MG63 (cell line): Measurements from ENCODE around the gene CYP26B1. TPM values are rescaled to one million over a fixed set of nuclear protein-coding genes. Genes with fewer than 3 reads are reported as not detected.
"Not testable (repeated sequence)": the region's sequence is repeated elsewhere in the genome, so short reads cannot be mapped to it uniquely, and the experiment has no call there.

Source experiments
- DNase-seq: peaks from one replicate; pipeline ENCODE4 v3.0.0-alpha.2; 2020
- H3K27me3 ChIP-seq: fragments of 250-450 bp; sonication (Bioruptor Pico); 2 replicates; pipeline ENCODE4 v1.5.1; 2020; ENCODE audit warnings: mild to moderate bottlenecking, moderate library complexity
- H3K36me3 ChIP-seq: fragments of 250-450 bp; sonication (Bioruptor Pico); 2 replicates; pipeline ENCODE4 v1.5.1; 2020; ENCODE audit warnings: mild to moderate bottlenecking, moderate library complexity
- H3K4me3 ChIP-seq: fragments of 250-450 bp; sonication (Bioruptor Pico); 2 replicates; pipeline ENCODE4 v1.5.1; 2020; ENCODE audit warnings: mild to moderate bottlenecking, moderate library complexity
- H3K9me3 ChIP-seq: fragments of 250-450 bp; sonication (Bioruptor Pico); 2 replicates; pipeline ENCODE4 v1.5.1; 2020; ENCODE audit warnings: mild to moderate bottlenecking, moderate library complexity
- total RNA-seq: library from RNA; depleted of rRNA; stranded (reverse); fragments of >200 nt; shearing (Covaris generic); gene quantifications from 2 replicates; pipeline ENCODE4 v1.2.3, GENCODE V29; 2014; ENCODE audit warnings: low replicate concordance

CYP26B1 gene
- total RNA-seq, 1 experiment from 2014 or later: 10.6 TPM

DNA sequence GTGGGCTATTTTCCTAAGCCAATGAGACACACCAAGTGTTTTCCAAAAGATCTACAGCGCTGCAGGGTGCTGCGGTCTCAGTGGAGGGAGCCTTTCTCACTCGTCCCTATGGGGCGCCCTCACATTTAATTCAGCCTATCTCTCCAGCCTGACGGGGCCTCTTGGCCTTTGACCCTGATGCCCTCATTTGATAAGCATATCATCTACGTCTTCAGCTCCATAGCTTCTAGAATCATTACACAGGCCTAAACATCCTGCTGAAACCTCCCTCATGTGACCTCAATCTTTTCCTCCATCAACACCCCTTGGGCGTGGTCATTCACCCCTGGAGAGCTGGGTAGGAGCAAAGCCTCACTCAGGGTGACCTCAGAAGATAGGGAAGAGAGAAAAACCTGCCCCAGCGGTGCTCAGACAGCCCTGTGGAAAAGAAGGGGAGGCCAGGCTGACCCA is 57.4 kb downstream of the CYP26B1 start:
- Histone ChIP-seq H3K9me3 (no peaks in the 10 kb centered on the region), H3K27me3 (no peaks in the 10 kb centered on the region), H3K36me3 (no peaks in the 10 kb centered on the region), H3K4me3 (no peak overlapping the region)
- no peak for DNase-seq

GRCh38 chr2:72089537-72089936 is 58.1 kb downstream of the CYP26B1 start:
- H3K27me3 ChIP-seq: no peaks in the 10 kb centered on the region
- no peaks in the 10 kb centered on the region for H3K36me3 ChIP-seq
- H3K4me3 ChIP-seq: no peak overlapping the region
- no peaks in the 10 kb centered on the region for H3K9me3 ChIP-seq
- no peak for DNase-seq

- DNase-seq: no peak
- Histone ChIP-seq H3K36me3 (no peaks in the 10 kb centered on the region), H3K4me3 (no peak overlapping the region), H3K9me3 (no peaks in the 10 kb centered on the region), H3K27me3 (no peaks in the 10 kb centered on the region)
Observed at GRCh38 chr2:72089028-72089427, 58.6 kb downstream of the CYP26B1 start.

GRCh38 chr2:72086871-72087633 is 60.6 kb downstream of the CYP26B1 start:
- not testable (repeated sequence) for H3K4me3 ChIP-seq, H3K27me3 ChIP-seq, DNase-seq, H3K9me3 ChIP-seq, H3K36me3 ChIP-seq

GRCh38 chr2:72085513-72085912 is 62.1 kb downstream of the CYP26B1 start:
- Histone ChIP-seq H3K9me3 (no peaks in the 10 kb centered on the region), H3K27me3 (no peaks in the 10 kb centered on the region), H3K4me3 (no peak overlapping the region), H3K36me3 (no peaks in the 10 kb centered on the region)
- DNase-seq: no peak

- DNase-seq: no peak
- Histone ChIP-seq H3K4me3 (no peak overlapping the region), H3K9me3 (no peaks in the 10 kb centered on the region), H3K27me3 (no peaks in the 10 kb centered on the region), H3K36me3 (no peaks in the 10 kb centered on the region)
Observed at GRCh38 chr2:72085036-72085435, 62.6 kb downstream of the CYP26B1 start.

GRCh38 chr2:72084584-72084976 is 63.1 kb downstream of the CYP26B1 start:
- Histone ChIP-seq H3K4me3 (no peak overlapping the region), H3K36me3 (no peaks in the 10 kb centered on the region), H3K27me3 (no peaks in the 10 kb centered on the region), H3K9me3 (no peaks in the 10 kb centered on the region)
- no peak for DNase-seq

GRCh38 chr2:72083751-72084583 is 63.7 kb downstream of the CYP26B1 start:
- no peaks in the 10 kb centered on the region for H3K27me3 ChIP-seq
- no peaks in the 10 kb centered on the region for H3K36me3 ChIP-seq
- no peaks in the 10 kb centered on the region for H3K9me3 ChIP-seq
- DNase-seq: no peak
- H3K4me3 ChIP-seq: no peak overlapping the region

DNA sequence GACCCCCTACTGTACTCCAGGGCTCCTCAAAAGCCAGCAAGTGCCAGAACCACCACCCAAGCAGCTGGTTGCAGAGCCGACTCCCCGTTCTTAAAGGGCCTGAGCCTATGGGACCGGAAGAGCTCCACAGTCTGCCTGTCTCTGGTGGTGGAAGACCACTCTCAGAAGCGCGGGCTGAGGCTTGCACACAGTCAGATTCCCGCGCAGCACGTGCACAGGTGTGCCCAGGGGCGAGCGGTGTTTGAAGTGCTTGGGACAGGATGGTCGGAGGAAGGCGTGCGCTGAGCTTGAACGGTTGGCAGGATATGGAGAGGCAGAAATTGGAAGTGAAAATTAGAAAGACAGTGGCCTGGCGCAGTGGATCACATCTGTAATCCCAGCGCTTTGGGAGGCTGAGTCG is 64.8 kb downstream of the CYP26B1 start:
- no peaks in the 10 kb centered on the region for H3K36me3 ChIP-seq
- no peaks in the 10 kb centered on the region for H3K27me3 ChIP-seq
- H3K9me3 ChIP-seq: no peaks in the 10 kb centered on the region
- DNase-seq: no peak
- no peak overlapping the region for H3K4me3 ChIP-seq

GRCh38 chr2:72082021-72082601 is 65.6 kb downstream of the CYP26B1 start:
- no peak for DNase-seq
- no peak overlapping the region for H3K4me3 ChIP-seq
- H3K27me3 ChIP-seq: no peaks in the 10 kb centered on the region
- H3K9me3 ChIP-seq: no peaks in the 10 kb centered on the region
- no peaks in the 10 kb centered on the region for H3K36me3 ChIP-seq

DNA sequence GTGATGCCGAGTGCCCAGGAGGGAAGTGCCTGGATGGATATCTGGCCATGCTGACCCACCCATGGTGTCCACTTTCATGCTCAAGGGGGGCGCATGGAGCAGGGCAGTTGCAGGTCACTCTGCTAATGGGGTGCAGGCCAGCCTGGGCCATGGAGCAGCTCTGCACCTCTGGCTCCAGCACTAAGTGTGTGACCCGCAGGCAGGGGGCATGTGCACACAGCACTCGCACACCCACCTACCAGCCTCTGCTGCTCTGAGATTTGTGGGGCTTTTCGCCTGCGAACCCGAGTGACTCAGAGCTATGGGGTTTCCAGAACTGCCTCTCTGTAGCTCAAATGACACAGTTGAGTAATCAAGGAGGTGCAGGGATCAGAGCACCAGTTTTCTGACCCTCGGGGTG is 66.2 kb downstream of the CYP26B1 start:
- Histone ChIP-seq H3K4me3 (no peak overlapping the region), H3K9me3 (no peaks in the 10 kb centered on the region), H3K36me3 (no peaks in the 10 kb centered on the region), H3K27me3 (no peaks in the 10 kb centered on the region)
- DNase-seq: peak; percentile 37

- no peak overlapping the region for H3K4me3 ChIP-seq
- peaks cover 4% of the 10 kb centered on the region; the same call in 1 of the 2 replicates for H3K9me3 ChIP-seq
- no peaks in the 10 kb centered on the region for H3K27me3 ChIP-seq
- no peak for DNase-seq
- no peaks in the 10 kb centered on the region for H3K36me3 ChIP-seq
Observed at GRCh38 chr2:72080286-72081145, 67.1 kb downstream of the CYP26B1 start.
